ENCODE measurements around the gene ZNF322. TPM values are rescaled to one million over a fixed set of nuclear protein-coding genes. Genes with fewer than 3 reads are reported as not detected.

ZNF322 gene
- total RNA-seq, 1 donor: 21.7 TPM

DNA sequence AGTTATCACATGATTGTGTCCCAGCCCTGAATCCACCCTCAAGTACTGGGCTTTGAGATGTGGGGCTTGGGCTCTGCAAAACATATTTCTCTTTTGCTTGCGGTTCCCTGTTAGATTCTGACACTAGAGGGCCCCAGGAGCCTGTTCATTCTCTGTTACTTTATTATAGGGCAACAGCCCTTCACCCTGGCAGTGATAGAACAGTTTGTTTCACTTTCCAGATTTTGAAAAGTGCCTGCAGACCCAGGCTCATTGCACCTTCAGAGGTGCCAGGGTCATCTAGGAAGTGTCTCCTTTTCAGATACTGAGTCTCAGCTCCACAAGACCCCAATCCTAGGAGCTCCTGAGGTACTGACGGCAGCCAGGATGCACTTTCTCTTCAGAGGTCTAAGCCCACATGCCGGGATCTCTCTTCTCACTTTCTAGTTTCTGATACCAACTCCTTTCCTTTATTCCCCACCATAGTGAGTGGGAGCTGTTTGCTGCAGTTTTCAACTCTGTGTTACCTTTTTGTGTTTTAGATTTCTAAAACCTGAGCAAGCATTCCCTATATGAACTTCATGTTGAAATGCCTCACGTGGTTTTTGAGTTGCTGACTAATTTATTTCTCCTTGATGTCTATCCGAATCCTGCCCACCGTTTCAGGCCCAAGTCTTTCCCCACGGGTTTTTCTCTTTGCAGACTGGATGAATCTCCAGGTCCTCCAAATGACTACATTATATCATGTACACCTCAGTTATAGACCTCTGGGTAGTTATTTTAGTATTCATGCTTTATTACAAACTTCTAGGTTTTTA lies 51.9 kb downstream of the ZNF322 start:
- Histone ChIP-seq H3K27ac (ENCODE audit: low read depth, low read length) (no peak overlapping the region), H3K9me3 (ENCODE audit: low read depth, low read length) (no peaks in the 10 kb centered on the region), H3K4me1 (ENCODE audit: insufficient read depth, low read length) (peaks cover 5% of the 10 kb centered on the region), H3K4me2 (ENCODE audit: insufficient read depth, low read length) (peak overlapping the region; percentile 85), H3K27me3 (ENCODE audit: insufficient read depth, low read length) (peaks cover 20% of the 10 kb centered on the region), H3K4me3 (ENCODE audit: insufficient read depth, low read length) (peak overlapping the region; percentile 66), H4K20me1 (ENCODE audit: insufficient read depth, low read length) (no peaks in the 10 kb centered on the region), H2AFZ (ENCODE audit: low read length) (peak overlapping the region; percentile 81), H3K79me2 (ENCODE audit: insufficient read depth, low read length) (no peaks in the 10 kb centered on the region), H3K36me3 (ENCODE audit: insufficient read depth, low read length) (no peaks in the 10 kb centered on the region)
- peak; percentile 86 for DNase-seq (ENCODE audit: insufficient read length, low spot score, missing footprints)
- TF ChIP-seq, protein P1, sequence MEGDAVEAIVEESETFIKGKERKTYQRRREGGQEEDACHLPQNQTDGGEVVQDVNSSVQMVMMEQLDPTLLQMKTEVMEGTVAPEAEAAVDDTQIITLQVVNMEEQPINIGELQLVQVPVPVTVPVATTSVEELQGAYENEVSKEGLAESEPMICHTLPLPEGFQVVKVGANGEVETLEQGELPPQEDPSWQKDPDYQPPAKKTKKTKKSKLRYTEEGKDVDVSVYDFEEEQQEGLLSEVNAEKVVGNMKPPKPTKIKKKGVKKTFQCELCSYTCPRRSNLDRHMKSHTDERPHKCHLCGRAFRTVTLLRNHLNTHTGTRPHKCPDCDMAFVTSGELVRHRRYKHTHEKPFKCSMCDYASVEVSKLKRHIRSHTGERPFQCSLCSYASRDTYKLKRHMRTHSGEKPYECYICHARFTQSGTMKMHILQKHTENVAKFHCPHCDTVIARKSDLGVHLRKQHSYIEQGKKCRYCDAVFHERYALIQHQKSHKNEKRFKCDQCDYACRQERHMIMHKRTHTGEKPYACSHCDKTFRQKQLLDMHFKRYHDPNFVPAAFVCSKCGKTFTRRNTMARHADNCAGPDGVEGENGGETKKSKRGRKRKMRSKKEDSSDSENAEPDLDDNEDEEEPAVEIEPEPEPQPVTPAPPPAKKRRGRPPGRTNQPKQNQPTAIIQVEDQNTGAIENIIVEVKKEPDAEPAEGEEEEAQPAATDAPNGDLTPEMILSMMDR (IDR thresholded peaks at IDR 0.05; ENCODE audit: extremely low read depth, low read depth, low read length): peak; percentile 81

DNA sequence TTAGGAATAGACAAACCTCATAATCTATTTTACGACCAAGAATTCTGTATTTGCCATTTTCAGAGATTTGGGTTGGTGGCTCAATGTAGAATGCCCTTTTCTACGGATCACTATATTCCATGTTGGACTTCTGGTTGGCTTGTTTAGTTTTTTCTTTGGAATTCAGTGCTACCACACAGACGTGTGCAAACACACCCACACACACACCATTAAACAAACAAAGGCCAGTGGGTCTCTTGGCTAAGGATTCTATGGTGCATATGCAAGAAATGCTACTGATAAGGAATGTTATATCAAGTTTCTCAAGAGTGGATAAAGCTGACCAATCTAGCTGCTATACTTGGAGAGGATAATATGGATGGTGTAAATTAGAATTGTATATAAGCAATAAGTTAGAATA lies 54.7 kb downstream of the ZNF322 start:
- peak; percentile 47 for DNase-seq (ENCODE audit: insufficient read length, low spot score, missing footprints)
- peaks cover under 1% of the 10 kb centered on the region for H3K36me3 ChIP-seq (ENCODE audit: insufficient read depth, low read length)

DNA sequence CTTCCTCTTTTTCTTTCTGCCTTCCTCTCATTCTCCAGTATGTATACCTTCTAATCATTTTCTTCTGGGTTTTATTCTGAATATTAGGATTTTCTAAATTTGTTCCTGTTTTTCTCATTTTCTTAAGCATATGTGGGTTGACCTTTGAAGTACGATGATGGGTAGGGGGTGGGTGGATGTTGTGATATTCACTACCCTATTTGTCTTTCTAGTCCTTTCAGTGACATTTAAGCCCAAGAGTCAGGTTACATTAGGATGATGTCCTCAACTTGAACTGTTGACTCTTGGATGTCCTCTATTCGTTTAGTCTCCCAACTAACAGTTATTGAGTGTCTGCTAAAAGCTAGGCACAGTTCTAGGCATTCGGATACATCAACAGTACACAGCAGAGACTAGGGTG lies 55.5 kb downstream of the ZNF322 start:
- H3K36me3 ChIP-seq (ENCODE audit: insufficient read depth, low read length): peaks cover 8% of the 10 kb centered on the region
- no peak overlapping the region for H3K4me3 ChIP-seq (ENCODE audit: insufficient read depth, low read length)
- TF ChIP-seq, protein P1 (IDR thresholded peaks at IDR 0.05; ENCODE audit: extremely low read depth, low read depth, low read length): no peak
- H3K79me2 ChIP-seq (ENCODE audit: insufficient read depth, low read length): no peaks in the 10 kb centered on the region
- no peak for DNase-seq (ENCODE audit: insufficient read length, low spot score, missing footprints)
- no peak overlapping the region for H3K4me2 ChIP-seq (ENCODE audit: insufficient read depth, low read length)
- peaks cover 5% of the 10 kb centered on the region for H3K4me1 ChIP-seq (ENCODE audit: insufficient read depth, low read length)
- H3K27ac ChIP-seq (ENCODE audit: low read depth, low read length): no peak overlapping the region
- no peak overlapping the region for H2AFZ ChIP-seq (ENCODE audit: low read length)
- H3K9me3 ChIP-seq (ENCODE audit: low read depth, low read length): no peaks in the 10 kb centered on the region
- no peaks in the 10 kb centered on the region for H3K27me3 ChIP-seq (ENCODE audit: insufficient read depth, low read length)
- no peaks in the 10 kb centered on the region for H4K20me1 ChIP-seq (ENCODE audit: insufficient read depth, low read length)

More for the DNA sequence above, 54.7 kb downstream of the ZNF322 start:
- peaks cover 5% of the 10 kb centered on the region for H3K4me1 ChIP-seq (ENCODE audit: insufficient read depth, low read length)
- no peaks in the 10 kb centered on the region for H4K20me1 ChIP-seq (ENCODE audit: insufficient read depth, low read length)
- peaks cover 7% of the 10 kb centered on the region for H3K27me3 ChIP-seq (ENCODE audit: insufficient read depth, low read length)
- TF ChIP-seq, protein P1 (IDR thresholded peaks at IDR 0.05; ENCODE audit: extremely low read depth, low read depth, low read length): no peak
- H3K79me2 ChIP-seq (ENCODE audit: insufficient read depth, low read length): no peaks in the 10 kb centered on the region
- H3K4me2 ChIP-seq (ENCODE audit: insufficient read depth, low read length): no peak overlapping the region
- no peak overlapping the region for H3K4me3 ChIP-seq (ENCODE audit: insufficient read depth, low read length)
- no peak overlapping the region for H3K27ac ChIP-seq (ENCODE audit: low read depth, low read length)
- no peak overlapping the region for H2AFZ ChIP-seq (ENCODE audit: low read length)
- no peaks in the 10 kb centered on the region for H3K9me3 ChIP-seq (ENCODE audit: low read depth, low read length)

DNA sequence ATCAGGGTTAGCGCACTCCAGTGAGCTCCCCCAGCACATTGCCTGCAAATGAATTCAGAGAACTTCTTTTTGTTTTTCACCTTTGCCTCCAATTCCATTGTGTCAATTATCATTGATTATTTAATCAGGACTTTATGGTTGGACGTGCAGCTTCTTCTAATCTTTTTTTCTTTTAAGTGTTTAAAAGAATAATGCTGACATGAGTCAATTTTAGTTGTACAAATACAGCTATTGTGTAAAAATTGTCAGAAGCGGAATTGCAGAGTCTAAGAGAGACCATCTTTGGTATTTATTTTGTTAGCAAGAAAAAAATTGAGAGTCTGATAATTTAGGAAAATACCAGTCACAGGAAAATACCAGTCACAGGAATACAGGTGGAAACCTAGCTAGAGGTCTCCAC lies 57.3 kb downstream of the ZNF322 start:
- TF ChIP-seq, protein P1 (IDR thresholded peaks at IDR 0.05; ENCODE audit: extremely low read depth, low read depth, low read length): no peak
- Histone ChIP-seq H3K4me1 (ENCODE audit: insufficient read depth, low read length) (peaks cover 7% of the 10 kb centered on the region), H3K36me3 (ENCODE audit: insufficient read depth, low read length) (peaks cover 18% of the 10 kb centered on the region), H3K27me3 (ENCODE audit: insufficient read depth, low read length) (no peaks in the 10 kb centered on the region), H3K79me2 (ENCODE audit: insufficient read depth, low read length) (peaks cover 15% of the 10 kb centered on the region), H2AFZ (ENCODE audit: low read length) (no peak overlapping the region), H3K4me2 (ENCODE audit: insufficient read depth, low read length) (no peak overlapping the region), H3K27ac (ENCODE audit: low read depth, low read length) (no peak overlapping the region), H3K4me3 (ENCODE audit: insufficient read depth, low read length) (no peak overlapping the region), H3K9me3 (ENCODE audit: low read depth, low read length) (no peaks in the 10 kb centered on the region), H4K20me1 (ENCODE audit: insufficient read depth, low read length) (peaks cover 3% of the 10 kb centered on the region)
- DNase-seq (ENCODE audit: insufficient read length, low spot score, missing footprints): no peak
